Stimulated activated naive B cell treated with anti-CD40 and anti-IgM and Interleukin-4, amounts not matched to agents 10 μg/mL and 1 μg/mL and 100 μg/mL, for 72 hours (primary cell): Measurements from ENCODE around the gene ARHGAP10.
"Not testable (repeated sequence)": the region's sequence is repeated elsewhere in the genome, so short reads cannot be mapped to it uniquely, and the experiment has no call there.

Experiments used
- ATAC-seq, 2 donors: fragments of 150-1000 bp; cut with Tn5 transposase; replicated peaks; 2 replicates each; pipeline ENCODE4 v1.10.0; 2021; ENCODE audit warnings: moderate library complexity in 1 of 2
- DNase-seq: peaks from one replicate; pipeline ENCODE4 v3.0.0; 2021
- H3K27ac Mint-ChIP-seq: one replicate; pipeline ENCODE4 v1.8.0; 2022; ENCODE audit warnings: mild to moderate bottlenecking, mixed read lengths
- H3K27me3 Mint-ChIP-seq, 2 donors: one replicate each; pipeline ENCODE4 v1.8.0; 2022; ENCODE audit warnings: mixed read lengths in 2 of 2
- H3K36me3 Mint-ChIP-seq, 2 donors: one replicate each; pipeline ENCODE4 v1.8.0; 2022; ENCODE audit warnings: mixed read lengths in 2 of 2, mild to moderate bottlenecking in 1 of 2
- H3K4me1 Mint-ChIP-seq, 2 donors: one replicate each; pipeline ENCODE4 v1.8.0; 2022; ENCODE audit warnings: mixed read lengths in 2 of 2, mild to moderate bottlenecking in 1 of 2
- H3K4me3 Mint-ChIP-seq, 2 donors: one replicate each; pipeline ENCODE4 v1.8.0; 2022; ENCODE audit warnings: mild to moderate bottlenecking in 2 of 2, mixed read lengths in 2 of 2, moderate library complexity in 1 of 2
- H3K9me3 Mint-ChIP-seq, 2 donors: one replicate each; pipeline ENCODE4 v1.8.0; 2022; ENCODE audit warnings: mixed read lengths in 2 of 2, mild to moderate bottlenecking in 1 of 2

ARHGAP10 gene

DNA sequence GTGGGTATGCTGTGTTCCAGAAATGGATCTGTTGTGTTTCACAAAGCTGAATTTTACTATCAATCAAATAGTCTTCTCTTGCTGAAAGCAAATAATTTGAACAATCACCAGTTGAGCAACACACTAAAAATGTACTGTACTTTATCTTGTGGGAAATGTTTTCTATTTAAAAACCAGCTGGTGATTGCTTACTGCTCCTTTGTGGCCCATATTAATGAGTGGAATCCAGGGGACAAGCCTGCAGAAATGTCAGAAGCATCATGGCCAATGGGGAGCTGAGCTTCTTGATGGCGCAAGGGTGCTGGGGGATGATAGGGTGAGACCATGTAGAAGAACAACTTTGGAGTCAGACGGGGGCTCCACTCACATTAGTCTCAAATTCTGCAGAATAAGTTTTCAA is 346.2 kb downstream of the ARHGAP10 start:
- no peaks in the 10 kb centered on the region for H3K27me3 Mint-ChIP-seq
- no peak for ATAC-seq
- peaks cover 38 to 52% of the 10 kb centered on the region in 2 donors for H3K36me3 Mint-ChIP-seq
- no peak for DNase-seq
- no peak overlapping the region for H3K4me3 Mint-ChIP-seq
- H3K4me1 Mint-ChIP-seq = no peaks in the 10 kb centered on the region
- H3K9me3 Mint-ChIP-seq = peaks cover 24 to 26% of the 10 kb centered on the region in 2 donors
- H3K27ac Mint-ChIP-seq = no peak overlapping the region

DNA sequence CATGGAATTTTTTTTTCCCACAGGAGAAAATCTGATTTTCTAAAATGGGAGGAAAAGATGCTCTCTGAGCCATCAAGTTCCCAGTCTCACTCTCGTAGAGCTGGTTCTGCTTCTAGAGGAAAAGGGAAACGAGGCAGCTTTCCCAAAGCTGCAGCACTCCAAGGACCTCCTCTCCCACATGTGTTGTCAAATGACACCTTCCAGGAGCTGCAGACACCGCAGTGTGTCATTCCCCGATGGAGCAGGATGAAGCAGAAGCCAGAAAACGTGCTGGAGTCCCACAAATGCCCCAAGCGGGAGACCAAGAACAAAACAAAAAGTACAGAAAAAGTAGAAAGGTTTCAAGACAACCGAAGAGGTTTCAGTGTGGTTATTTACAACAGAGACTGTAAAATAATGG is 348.1 kb downstream of the ARHGAP10 start:
- Mint-ChIP-seq H3K9me3 (peaks cover 13 to 14% of the 10 kb centered on the region in 2 donors), H3K36me3 (peaks cover 30 to 48% of the 10 kb centered on the region in 2 donors)

DNA sequence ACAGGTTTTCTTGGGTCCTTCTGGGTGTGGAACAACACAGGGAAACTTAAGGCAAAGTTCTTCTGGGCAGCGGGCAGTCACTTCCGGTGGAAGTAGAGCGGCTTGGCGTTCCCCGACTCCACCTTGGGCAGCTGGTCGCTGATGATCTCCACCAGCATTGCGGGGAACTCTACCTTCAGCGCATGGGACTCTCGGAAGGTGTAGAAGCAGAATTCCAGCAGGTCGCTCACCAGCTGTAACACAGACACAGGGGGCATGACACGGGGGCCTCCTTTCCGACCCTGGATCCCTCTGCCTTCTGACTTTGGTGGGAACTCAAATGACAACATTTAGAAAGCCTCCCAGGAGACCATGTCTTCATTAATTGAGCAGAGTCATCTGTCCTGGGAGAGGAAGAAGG is 349.4 kb downstream of the ARHGAP10 start:
- DNase-seq (no peak), ATAC-seq (no peak)
- Mint-ChIP-seq H3K36me3 (peaks cover 21 to 43% of the 10 kb centered on the region in 2 donors), H3K4me1 (peaks cover 0 to 2% of the 10 kb centered on the region in 2 donors), H3K4me3 (no peak overlapping the region), H3K27me3 (no peaks in the 10 kb centered on the region), H3K27ac (no peak overlapping the region), H3K9me3 (peaks cover under 1 to 2% of the 10 kb centered on the region in 2 donors)

More for the DNA sequence above, 348.1 kb downstream of the ARHGAP10 start:
- Mint-ChIP-seq H3K4me3 (no peak overlapping the region), H3K27ac (no peak overlapping the region), H3K27me3 (no peaks in the 10 kb centered on the region), H3K4me1 (no peaks in the 10 kb centered on the region)
- no peak for DNase-seq
- ATAC-seq = no peak

DNA sequence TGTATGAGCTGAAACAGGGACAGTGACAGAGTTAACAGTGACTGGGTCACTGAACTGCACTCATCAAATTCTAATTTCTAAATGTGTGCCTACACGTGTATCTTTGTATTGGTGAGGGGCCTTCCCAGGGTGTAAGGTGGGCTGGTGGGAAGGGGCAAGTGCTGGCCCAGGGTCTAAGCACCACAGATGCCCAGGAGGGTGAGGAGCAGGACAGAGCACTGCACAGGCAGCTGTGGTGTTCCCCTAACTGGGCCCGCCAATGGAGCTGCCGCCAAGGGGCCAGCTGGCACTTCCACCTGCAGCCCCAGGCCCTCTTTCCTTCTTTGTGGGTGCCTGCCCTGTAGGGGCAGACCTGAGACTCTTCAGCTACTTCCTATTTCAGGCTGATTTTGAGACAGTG is 349.9 kb downstream of the ARHGAP10 start:
- Mint-ChIP-seq H3K27ac (no peak overlapping the region), H3K36me3 (peaks cover 21 to 39% of the 10 kb centered on the region in 2 donors), H3K27me3 (no peaks in the 10 kb centered on the region), H3K9me3 (peaks cover 0 to 1% of the 10 kb centered on the region in 2 donors), H3K4me3 (no peak overlapping the region), H3K4me1 (peaks cover 0 to 2% of the 10 kb centered on the region in 2 donors)
- DNase-seq (no peak), ATAC-seq (no peak)

DNA sequence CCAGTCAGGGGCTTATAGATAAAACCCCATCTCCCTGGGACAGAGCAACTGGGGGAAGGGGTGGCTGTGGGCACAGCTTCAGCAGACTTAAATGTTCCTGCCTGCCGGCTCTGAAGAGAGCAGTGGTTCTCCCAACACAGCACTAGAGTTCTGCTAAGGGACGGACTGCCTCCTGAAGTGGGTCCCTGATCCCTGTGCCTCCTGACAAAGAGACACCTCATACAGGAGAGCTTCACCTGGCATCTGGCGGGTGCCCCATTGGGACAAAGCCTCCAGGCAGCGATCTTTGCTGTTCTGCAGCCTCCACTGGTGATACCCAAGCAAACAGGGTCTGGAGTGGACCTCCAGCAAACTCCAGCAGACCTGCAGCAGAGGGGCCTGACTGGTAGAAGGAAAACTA is 351.2 kb downstream of the ARHGAP10 start:
- peaks cover 15 to 35% of the 10 kb centered on the region in 2 donors for H3K36me3 Mint-ChIP-seq
- H3K27me3 Mint-ChIP-seq, ATAC-seq, H3K9me3 Mint-ChIP-seq, DNase-seq, H3K4me1 Mint-ChIP-seq, H3K27ac Mint-ChIP-seq, H3K4me3 Mint-ChIP-seq: not testable (repeated sequence)

DNA sequence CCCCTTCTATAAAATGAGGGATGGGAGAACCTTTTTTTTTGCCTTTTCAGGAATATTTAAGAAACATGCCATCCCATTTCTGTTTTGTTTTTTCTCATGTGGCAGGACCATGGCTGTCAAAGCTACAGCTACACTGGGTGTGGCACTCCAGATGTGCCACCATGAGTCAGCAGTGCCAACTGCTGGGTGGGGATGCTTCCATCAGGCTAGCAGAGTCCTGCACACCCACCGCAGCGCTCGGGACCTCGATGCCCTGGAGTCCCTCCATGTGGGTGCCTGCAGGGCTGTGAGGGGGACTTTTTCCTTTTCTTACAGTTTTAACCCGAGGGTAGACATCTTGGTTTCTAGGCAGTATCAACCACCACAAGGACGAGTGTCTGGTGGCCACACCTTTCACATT is 357.7 kb downstream of the ARHGAP10 start:
- peaks cover 0 to 2% of the 10 kb centered on the region in 2 donors for H3K4me1 Mint-ChIP-seq
- H3K9me3 Mint-ChIP-seq = no peaks in the 10 kb centered on the region
- no peak for ATAC-seq
- DNase-seq = no peak
- H3K4me3 Mint-ChIP-seq = no peak overlapping the region
- H3K27me3 Mint-ChIP-seq = no peaks in the 10 kb centered on the region
- H3K36me3 Mint-ChIP-seq = peaks cover 3 to 20% of the 10 kb centered on the region in 2 donors
- H3K27ac Mint-ChIP-seq = no peak overlapping the region

DNA sequence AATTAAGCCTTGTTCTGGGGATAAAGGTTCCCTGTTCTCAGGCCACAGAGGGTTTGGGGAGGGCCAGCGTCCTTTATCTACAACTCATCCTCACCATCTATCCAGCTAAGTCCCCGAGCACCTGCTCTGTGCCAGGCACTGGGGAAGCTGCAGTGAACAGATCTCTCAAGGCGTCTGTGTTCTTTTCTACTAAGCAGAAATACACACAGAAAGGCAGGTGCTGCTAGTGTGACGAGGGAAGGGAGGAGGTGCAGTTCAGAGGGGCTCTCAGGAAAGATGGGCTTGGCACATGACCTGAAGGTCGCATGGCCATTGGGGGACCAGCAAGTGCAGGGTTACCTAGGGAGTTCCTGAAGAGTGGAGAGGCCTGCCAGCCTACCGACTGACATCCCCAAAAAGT is 358.1 kb downstream of the ARHGAP10 start:
- Mint-ChIP-seq H3K27ac (no peak overlapping the region), H3K4me1 (peaks cover 0 to 2% of the 10 kb centered on the region in 2 donors), H3K9me3 (no peaks in the 10 kb centered on the region), H3K4me3 (no peak overlapping the region), H3K36me3 (peaks cover 3 to 19% of the 10 kb centered on the region in 2 donors), H3K27me3 (no peaks in the 10 kb centered on the region)
- DNase-seq (no peak), ATAC-seq (no peak)

DNA sequence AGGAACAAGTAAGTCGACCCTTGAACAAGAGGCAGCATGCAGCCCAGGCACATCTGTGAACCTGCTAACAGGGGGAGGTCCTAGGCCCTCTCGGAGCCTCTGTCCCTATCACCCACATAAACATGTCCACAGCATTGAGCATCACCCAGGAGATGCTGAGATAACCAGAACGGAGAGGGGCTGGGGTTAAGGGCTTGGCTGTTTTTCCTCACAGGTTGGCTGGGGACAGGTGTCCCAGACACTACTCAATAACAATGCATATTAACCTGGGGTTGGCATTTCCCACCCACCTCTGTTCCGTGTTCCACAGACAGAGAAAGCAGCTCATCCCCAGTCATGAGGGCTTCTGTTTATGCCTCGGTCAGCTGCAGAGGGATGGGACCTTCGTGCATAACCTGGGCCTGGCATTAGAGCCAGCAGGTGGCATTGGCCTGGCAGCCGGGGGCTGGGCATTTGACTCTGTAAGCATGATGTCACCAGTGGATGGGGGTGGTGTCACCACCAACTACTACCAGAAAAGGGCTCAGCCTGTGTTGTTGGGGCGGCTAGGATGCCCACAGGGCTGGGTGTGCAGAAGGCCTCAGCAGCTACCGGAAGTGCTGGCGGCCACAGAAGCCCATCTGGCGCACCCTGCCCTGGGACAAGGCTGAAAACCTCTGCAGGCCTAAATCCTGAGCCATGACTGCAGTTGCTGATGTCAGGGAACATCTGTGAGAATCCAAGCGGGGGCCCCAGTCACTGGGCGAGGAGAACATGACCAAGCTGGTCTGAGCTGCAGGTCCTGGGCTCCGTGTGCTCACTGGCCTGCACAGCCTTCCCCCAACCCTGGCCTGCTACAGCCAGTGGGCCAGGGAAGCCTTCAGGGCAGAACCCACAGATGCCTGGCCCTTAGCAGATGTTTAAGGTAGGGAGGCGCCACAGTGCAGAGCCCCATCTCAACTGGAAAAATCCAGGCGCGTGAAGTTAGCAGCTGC is 358.9 kb downstream of the ARHGAP10 start:
- no peaks in the 10 kb centered on the region for H3K27me3 Mint-ChIP-seq
- H3K27ac Mint-ChIP-seq = no peak overlapping the region
- DNase-seq = no peak
- H3K4me3 Mint-ChIP-seq = no peak overlapping the region
- H3K9me3 Mint-ChIP-seq = no peaks in the 10 kb centered on the region
- no peak for ATAC-seq
- H3K36me3 Mint-ChIP-seq = peaks cover 1 to 12% of the 10 kb centered on the region in 2 donors
- no peaks in the 10 kb centered on the region for H3K4me1 Mint-ChIP-seq

DNA sequence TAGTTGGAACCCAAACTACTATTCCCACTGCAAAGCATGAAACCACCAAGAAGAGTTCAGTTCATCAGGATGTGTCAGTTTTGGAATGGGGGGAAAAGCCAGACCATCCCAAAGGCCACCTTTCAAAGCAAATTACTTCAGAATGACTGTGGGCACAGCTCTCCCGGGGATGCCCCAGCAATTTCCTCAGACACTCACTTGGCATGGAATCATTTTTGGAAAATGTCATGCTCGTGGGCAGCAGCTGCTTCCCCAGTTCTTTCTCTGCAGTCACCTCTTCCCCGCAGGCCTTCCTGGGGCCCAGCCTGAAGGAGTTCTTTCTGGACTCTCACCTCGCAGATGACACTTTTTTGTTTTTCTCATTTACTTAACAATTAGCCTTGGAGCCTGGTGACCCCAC is 360.0 kb downstream of the ARHGAP10 start:
- peaks cover 1 to 12% of the 10 kb centered on the region in 2 donors for H3K36me3 Mint-ChIP-seq
- no peaks in the 10 kb centered on the region for H3K9me3 Mint-ChIP-seq
- no peak overlapping the region for H3K27ac Mint-ChIP-seq
- no peaks in the 10 kb centered on the region for H3K4me1 Mint-ChIP-seq
- DNase-seq (no peak), ATAC-seq (no peak)
- H3K27me3 Mint-ChIP-seq = no peaks in the 10 kb centered on the region
- H3K4me3 Mint-ChIP-seq = no peak overlapping the region

DNA sequence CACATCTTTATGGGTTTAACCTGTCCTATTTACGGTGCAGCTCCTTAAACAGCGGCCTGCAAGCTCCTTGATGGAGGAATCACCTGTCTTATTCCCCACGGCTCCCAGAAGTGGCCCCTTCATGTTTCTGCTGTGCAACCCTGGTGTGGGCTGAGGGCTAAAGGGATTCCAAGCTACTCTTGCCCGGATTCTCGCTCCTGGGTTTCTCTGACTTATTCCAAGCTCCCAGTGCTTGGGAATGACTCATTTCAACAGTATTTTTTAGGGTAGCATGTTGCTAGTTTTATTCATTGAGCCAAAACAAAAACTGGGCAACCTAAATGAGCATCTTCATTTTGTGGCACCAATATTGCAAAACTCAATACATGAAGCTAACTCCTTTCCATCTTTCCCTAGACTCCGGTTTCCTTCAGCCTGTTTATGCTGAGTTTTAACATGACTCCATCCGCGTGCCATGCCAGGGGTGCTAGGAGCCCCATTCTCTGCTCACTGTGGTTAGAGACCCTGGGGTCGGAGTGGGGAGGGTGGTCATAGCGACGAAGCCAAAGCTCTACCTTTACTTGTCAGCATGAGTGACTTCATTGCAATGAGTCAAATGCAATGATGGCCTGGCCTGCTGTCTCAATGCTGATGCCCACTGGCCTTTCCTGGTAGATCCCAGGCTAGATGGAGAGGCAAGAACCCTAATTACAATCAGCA is 360.6 kb downstream of the ARHGAP10 start:
- Mint-ChIP-seq H3K4me3 (no peak overlapping the region), H3K27me3 (no peaks in the 10 kb centered on the region), H3K9me3 (no peaks in the 10 kb centered on the region), H3K27ac (no peak overlapping the region), H3K4me1 (no peaks in the 10 kb centered on the region), H3K36me3 (peaks cover 1 to 12% of the 10 kb centered on the region in 2 donors)
- DNase-seq (no peak), ATAC-seq (no peak)

DNA sequence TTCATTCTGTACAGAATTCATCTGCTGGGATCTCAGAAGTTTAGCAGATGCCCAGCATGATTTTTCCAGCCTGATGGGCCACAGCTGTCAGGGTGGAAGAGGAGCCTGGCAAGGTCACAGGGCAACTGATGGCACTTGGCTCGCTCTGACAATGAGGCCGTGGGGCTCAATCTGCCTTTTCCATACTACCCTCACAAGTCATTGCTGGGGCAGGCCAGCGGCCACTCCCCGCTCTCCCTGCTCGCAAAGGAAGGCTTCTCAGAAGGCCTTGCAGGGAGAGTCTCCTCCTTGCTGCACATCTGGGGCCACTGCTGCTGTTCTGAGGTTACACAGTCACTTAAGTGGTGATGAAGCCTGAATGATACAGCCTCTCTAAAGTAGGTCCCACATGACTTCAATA is 361.2 kb downstream of the ARHGAP10 start:
- Mint-ChIP-seq H3K27ac (no peak overlapping the region), H3K36me3 (peaks cover 1 to 15% of the 10 kb centered on the region in 2 donors), H3K27me3 (no peaks in the 10 kb centered on the region), H3K4me3 (no peak overlapping the region), H3K9me3 (no peaks in the 10 kb centered on the region), H3K4me1 (no peaks in the 10 kb centered on the region)
- DNase-seq (no peak), ATAC-seq (no peak)

DNA sequence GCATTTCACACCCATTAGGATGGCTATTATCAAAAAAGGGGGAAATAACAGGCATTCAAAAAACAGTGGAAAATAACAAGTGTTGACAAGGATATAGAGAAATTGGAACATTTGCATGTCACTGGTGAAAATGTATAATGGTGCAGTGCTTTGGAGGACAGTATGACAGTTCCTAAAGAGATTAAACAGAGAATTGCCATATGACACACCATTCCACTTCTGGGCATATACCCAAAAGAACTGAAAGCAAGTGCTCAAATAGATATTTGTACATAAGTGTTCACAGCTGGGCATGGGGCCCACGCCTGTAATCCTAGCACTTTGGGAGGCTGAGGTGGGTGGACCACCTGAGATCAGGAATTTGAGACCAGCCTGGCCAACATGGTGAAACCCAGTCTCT is 362.3 kb downstream of the ARHGAP10 start:
- no peak for ATAC-seq
- H3K36me3 Mint-ChIP-seq = peaks cover 1 to 16% of the 10 kb centered on the region in 2 donors
- no peaks in the 10 kb centered on the region for H3K4me1 Mint-ChIP-seq
- H3K27me3 Mint-ChIP-seq = no peaks in the 10 kb centered on the region
- no peak overlapping the region for H3K27ac Mint-ChIP-seq
- H3K9me3 Mint-ChIP-seq = no peaks in the 10 kb centered on the region
- H3K4me3 Mint-ChIP-seq = no peak overlapping the region
- DNase-seq = no peak

DNA sequence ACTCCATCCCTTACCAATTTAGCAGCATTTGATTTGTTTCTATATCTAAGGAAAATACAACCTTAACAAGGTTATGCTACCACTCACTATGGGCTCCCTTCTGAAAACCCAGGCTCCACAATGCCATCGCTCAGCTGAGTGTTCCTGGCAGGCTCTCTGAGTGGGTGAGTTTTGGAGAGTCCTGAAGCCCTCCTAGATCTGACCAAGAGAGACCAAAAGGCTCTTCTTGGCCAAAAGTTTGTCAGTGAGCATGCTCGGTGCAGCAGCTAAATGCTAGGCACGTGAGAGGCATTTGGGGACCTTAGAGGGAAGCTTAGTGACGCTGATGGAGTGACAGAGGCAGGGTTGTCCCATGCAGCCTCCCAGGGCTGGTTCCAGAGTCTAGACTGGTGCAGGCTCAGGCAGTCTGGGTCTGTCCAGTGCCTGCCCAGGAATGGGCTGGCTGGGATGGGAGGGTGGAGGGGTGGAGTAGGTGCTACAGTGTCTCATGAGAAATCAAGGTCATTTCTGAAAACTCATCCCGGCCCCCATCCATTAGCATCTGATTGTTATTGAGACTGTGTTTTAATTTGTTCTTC is 363.5 kb downstream of the ARHGAP10 start:
- DNase-seq (no peak), ATAC-seq (no peak)
- H3K4me1 Mint-ChIP-seq = no peaks in the 10 kb centered on the region
- H3K36me3 Mint-ChIP-seq = peaks cover 1 to 15% of the 10 kb centered on the region in 2 donors
- H3K27ac Mint-ChIP-seq = no peak overlapping the region
- no peaks in the 10 kb centered on the region for H3K27me3 Mint-ChIP-seq
- no peak overlapping the region for H3K4me3 Mint-ChIP-seq
- H3K9me3 Mint-ChIP-seq = no peaks in the 10 kb centered on the region

DNA sequence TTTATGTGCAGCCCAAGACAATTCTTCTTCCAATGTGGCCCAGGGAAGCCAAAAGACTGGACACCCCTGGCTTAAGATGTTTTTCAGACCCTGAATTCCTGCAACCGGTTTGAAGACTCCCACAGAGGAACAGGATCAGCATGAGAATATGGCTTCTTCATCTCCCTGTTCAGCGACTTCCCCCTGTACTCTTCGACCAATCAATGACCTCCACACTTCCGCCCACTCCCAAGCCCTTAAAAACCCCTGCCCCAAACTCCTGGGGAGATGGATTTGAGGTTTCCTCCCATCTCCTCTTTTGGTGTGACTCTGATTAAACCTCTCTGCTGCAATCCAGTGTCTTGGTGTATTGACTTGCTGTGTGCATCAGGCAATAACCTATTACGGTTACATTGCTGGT is 365.9 kb downstream of the ARHGAP10 start:
- Mint-ChIP-seq H3K4me3 (no peak overlapping the region), H3K27ac (no peak overlapping the region), H3K27me3 (no peaks in the 10 kb centered on the region), H3K36me3 (peaks cover 5 to 18% of the 10 kb centered on the region in 2 donors), H3K9me3 (no peaks in the 10 kb centered on the region), H3K4me1 (no peaks in the 10 kb centered on the region)
- ATAC-seq (no peak), DNase-seq (no peak)
